ENCODE measurements around the gene FHOD1.

The FHOD1 gene

GRCh38 chr16:67206838-67207248, 40.4 kb downstream of the FHOD1 start:
- DNase-seq: no peak

- no peak for DNase-seq
These were observed 41.0 kb downstream of the FHOD1 start for GRCh38 chr16:67206129-67206837.

GRCh38 chr16:67204076-67204475, 43.2 kb downstream of the FHOD1 start:
- no peak for DNase-seq

GRCh38 chr16:67202956-67203493, 44.3 kb downstream of the FHOD1 start:
- no peak for DNase-seq

GRCh38 chr16:67202426-67202825, 44.9 kb downstream of the FHOD1 start:
- DNase-seq: no peak

GRCh38 chr16:67201411-67202345, 45.6 kb downstream of the FHOD1 start:
- no peak for DNase-seq

- no peak for DNase-seq
These were observed 46.8 kb downstream of the FHOD1 start for GRCh38 chr16:67200491-67200890.

GRCh38 chr16:67199808-67200198, 47.5 kb downstream of the FHOD1 start:
- DNase-seq: no peak

GRCh38 chr16:67199011-67199807, 48.1 kb downstream of the FHOD1 start, which contains the start of gene ELMO3:
ELMO3 (plus strand) TSS chr16:67199131; CDS start chr16:67199327, 196 bp downstream.
- DNase-seq: no peak

- no peak for DNase-seq
These were observed 49.0 kb downstream of the FHOD1 start for GRCh38 chr16:67198238-67198734.

GRCh38 chr16:67197704-67198103, 49.6 kb downstream of the FHOD1 start:
- DNase-seq: no peak

GRCh38 chr16:67196881-67197280, 50.4 kb downstream of the FHOD1 start:
- DNase-seq: no peak

GRCh38 chr16:67195676-67196075, 51.6 kb downstream of the FHOD1 start:
- no peak for DNase-seq

- no peak for DNase-seq
These were observed 53.0 kb downstream of the FHOD1 start for GRCh38 chr16:67194260-67194659.

- no peak for DNase-seq
These were observed 53.7 kb downstream of the FHOD1 start for GRCh38 chr16:67193536-67193935.

- no peak for DNase-seq
These were observed 54.4 kb downstream of the FHOD1 start for GRCh38 chr16:67192781-67193361.

GRCh38 chr16:67191995-67192681, 55.1 kb downstream of the FHOD1 start, which contains the start of gene E2F4:
E2F4 (plus strand) TSS chr16:67192155; CDS start chr16:67192228, 73 bp downstream.
- DNase-seq: peak; percentile 91

- no peak for DNase-seq
These were observed 55.8 kb downstream of the FHOD1 start for GRCh38 chr16:67191411-67191994.

GRCh38 chr16:67190448-67191399, 56.6 kb downstream of the FHOD1 start:
- DNase-seq: no peak

- DNase-seq: no peak
These were observed 57.2 kb downstream of the FHOD1 start, which contains the start of gene EXOC3L1 for GRCh38 chr16:67190041-67190440. EXOC3L1 (minus strand) TSS chr16:67190136; CDS start chr16:67189676, 460 bp downstream.

Measured in left hindlimb (tissue), 1 donor.